K562 treated with DMSO at 1 percent for 24 hours (cell line): Measurements from ENCODE around the gene NPPC. TPM values are rescaled to one million over a fixed set of nuclear protein-coding genes. Genes with fewer than 3 reads are reported as not detected.

Source experiments
- total RNA-seq: library from RNA; unstranded; fragments of 300-600 nt; gene quantifications from 2 replicates; pipeline ENCODE4 v1.2.3, GENCODE V29; 2022; ENCODE audit warnings: low read depth; ENCODE audit not compliant: insufficient read depth

The NPPC gene, protein sequence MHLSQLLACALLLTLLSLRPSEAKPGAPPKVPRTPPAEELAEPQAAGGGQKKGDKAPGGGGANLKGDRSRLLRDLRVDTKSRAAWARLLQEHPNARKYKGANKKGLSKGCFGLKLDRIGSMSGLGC
- total RNA-seq: not detected in 2 replicates

GRCh38 chr2:231926180-231926741 is at the start of gene NPPC:
Gene NPPC, minus strand, starts transcription at chr2:231926396. Its CDS starts 147 bp downstream, at chr2:231926249.

DNA sequence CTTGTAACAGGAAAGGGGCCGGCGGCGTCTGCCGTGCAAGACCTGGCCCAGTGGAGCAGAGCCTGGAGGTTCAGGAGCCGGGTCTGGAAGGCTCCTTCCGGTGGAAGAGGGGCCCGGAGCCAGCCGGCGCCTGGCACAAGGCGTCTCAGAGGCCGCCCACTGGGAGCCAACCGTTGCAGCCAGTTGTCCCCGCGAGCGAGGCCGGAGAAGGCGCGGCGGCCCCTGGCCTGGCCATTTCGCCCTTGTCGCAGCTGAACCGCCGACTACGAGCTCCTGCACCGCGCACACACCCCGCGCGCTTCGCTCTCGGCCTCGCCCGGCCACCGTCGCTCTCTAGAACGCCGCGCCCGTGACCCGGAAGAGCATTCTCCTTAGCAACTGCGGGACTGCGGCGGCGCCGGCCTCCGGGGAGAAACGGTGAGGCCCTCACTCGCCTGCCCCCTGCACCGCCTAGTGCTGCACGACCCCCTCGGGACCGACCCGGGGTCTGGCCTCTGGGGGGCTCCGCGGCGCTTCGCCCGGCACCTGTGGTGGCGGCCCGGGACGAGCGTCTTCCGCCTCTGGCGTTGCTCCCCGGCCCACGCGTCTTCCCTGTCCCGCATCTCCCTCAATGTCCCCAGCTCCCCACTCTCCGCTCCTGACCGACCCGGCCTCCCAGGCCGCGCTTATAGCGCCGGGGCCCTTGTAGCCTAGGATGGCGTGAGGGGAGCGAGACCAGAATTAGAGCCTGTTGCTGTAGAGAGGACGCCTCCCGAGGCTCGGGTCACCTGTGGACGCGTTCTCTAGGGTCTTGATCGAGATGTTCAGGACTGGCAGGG is 35.4 kb upstream of the NPPC start, which contains the start of gene DIS3L2:
DIS3L2 (plus strand) TSS at position 365 of the 818 bp plus-strand sequence. CDS start 53,215 bp downstream, outside the sequence.

Other genes with a start within 250 kb of the NPPC start
- gene PTMA, start 217.9 kb downstream of the NPPC start, total RNA-seq: 380 and 418 TPM in 2 replicates
- gene PDE6D, start 145.1 kb downstream of the NPPC start, total RNA-seq: 10.5 and 17.7 TPM in 2 replicates
- gene COPS7B, start 140.0 kb downstream of the NPPC start, total RNA-seq: 24.8 and 25.8 TPM in 2 replicates
- 6.9 and 12.5 TPM in 2 replicates for gene DIS3L2, start 35.3 kb upstream of the NPPC start, total RNA-seq